NB4 (cell line): ENCODE measurements around the gene TWSG1.

ENCODE experiments used
- CTCF ChIP-seq: IDR thresholded peaks from one replicate; pipeline ENCODE4 v1.5.1; 2012; ENCODE audit warnings: low read depth, low read length
- MAX ChIP-seq: IDR thresholded peaks from 2 replicates; pipeline ENCODE4 v1.6.1; 2011; ENCODE audit warnings: low read depth, low read length
- POLR2A ChIP-seq: IDR thresholded peaks from 2 replicates; pipeline ENCODE4 v1.6.1; 2011; ENCODE audit warnings: mild to moderate bottlenecking; ENCODE audit not compliant: insufficient read length; ENCODE audit errors: extremely low read depth

GRCh38 chr18:9433671-9434121 is 99.1 kb downstream of the TWSG1 start:
- TF ChIP-seq POLR2A (no peak), CTCF (no peak), MAX (no peak)
